Panc1 (cell line): ENCODE data around the gene CDC7. TPM values are rescaled to one million over a fixed set of nuclear protein-coding genes. Genes with fewer than 3 reads are reported as not detected.

Experiments used
- ATAC-seq: fragments of 200-7000 bp; cut with Tn5 transposase; 2 replicates; pipeline ENCODE4 v1.9.1; 2020; ENCODE audit warnings: mild to moderate bottlenecking, moderate library complexity
- BruUV-seq: library from RNA; stranded (reverse); fragments of 400-500 nt; replicated peaks from 2 replicates; lab custom pipeline; 2021; lab: Mats Ljungman, UMichigan
- CTCF ChIA-PET: fragments of 300-600 bp; sonication (Branson Sonifier 250); formaldehyde crosslinking; loops from one replicate; lab custom pipeline; 2022; ENCODE audit warnings: antibody characterized with exemption; lab: Charles Lee
- POLR2A ChIA-PET: fragments of 300-600 bp; sonication (Branson Sonifier 250); formaldehyde crosslinking; loops from one replicate; lab custom pipeline; 2022; ENCODE audit warnings: antibody characterized with exemption; lab: Charles Lee
- DNase-seq: peaks from one replicate; pipeline ENCODE4 v3.0.0-alpha.2; 2010; ENCODE audit warnings: low read depth, low spot score
- H3K27ac ChIP-seq: 2 replicates; pipeline ENCODE4 v1.5.1; 2011; ENCODE audit warnings: mild to moderate bottlenecking, low read length, inconsistent platforms
- H3K27me3 ChIP-seq: fragments of 200-500 bp; sonication (Bioruptor generic); 2 replicates; pipeline ENCODE4 v1.6.0; 2014; ENCODE audit warnings: low read length, inconsistent platforms; ENCODE audit not compliant: control insufficient read depth, insufficient read depth
- H3K36me3 ChIP-seq: fragments of 200-500 bp; sonication (Bioruptor generic); 2 replicates; pipeline ENCODE4 v1.5.1; 2014; ENCODE audit warnings: inconsistent platforms, mild to moderate bottlenecking, low read length, moderate library complexity; ENCODE audit not compliant: control insufficient read depth, insufficient read depth
- H3K4me1 ChIP-seq: 2 replicates; pipeline ENCODE4 v1.5.1; 2011; ENCODE audit warnings: inconsistent platforms, mild to moderate bottlenecking, low read length, moderate library complexity; ENCODE audit not compliant: control insufficient read depth, insufficient read depth
- H3K4me3 ChIP-seq, 2 experiments: 2 replicates each; pipeline ENCODE4 v1.5.1; 2011 to 2012; ENCODE audit warnings: low read depth in 2 of 2, low read length in 2 of 2, mild to moderate bottlenecking in 2 of 2, inconsistent platforms in 1 of 2, moderate library complexity in 1 of 2
- H3K9me3 ChIP-seq: fragments of 200-500 bp; sonication (Bioruptor generic); 2 replicates; pipeline ENCODE4 v1.5.1; 2014; ENCODE audit warnings: low read depth, mild to moderate bottlenecking, inconsistent platforms, low read length, moderate library complexity; ENCODE audit not compliant: control insufficient read depth, insufficient read depth
- POLR2AphosphoS5 ChIP-seq: IDR thresholded peaks from 2 replicates; pipeline ENCODE4 v1.6.1; 2012; ENCODE audit warnings: mild to moderate bottlenecking, low read depth, low read length, moderate library complexity
- REST ChIP-seq, 2 experiments: IDR thresholded peaks; 2 replicates each; pipeline ENCODE4 v1.6.1; 2011 to 2012; ENCODE audit warnings: low read depth in 2 of 2, control low read depth in 1 of 2, low read length in 1 of 2, mild to moderate bottlenecking in 1 of 2, moderate library complexity in 1 of 2; ENCODE audit not compliant: insufficient read depth in 1 of 2
- SIN3A ChIP-seq: IDR thresholded peaks from 2 replicates; pipeline ENCODE4 v1.6.1; 2012; ENCODE audit warnings: low read depth, mild to moderate bottlenecking, low read length, moderate library complexity, borderline replicate concordance; ENCODE audit not compliant: insufficient read depth
- TCF7L2 ChIP-seq: IDR thresholded peaks from 2 replicates; pipeline ENCODE4 v1.6.1; 2011; ENCODE audit warnings: mild to moderate bottlenecking, low read depth, low read length, inconsistent platforms
- in situ Hi-C: cut with HindIII; loops from 2 replicates; pipeline ENCODE4 v1.10.0; 2016; ENCODE audit warnings: low sequenced_read_pairs, low pct_unique_long_range_greater_than_20kb
- intact Hi-C: fragments of 100-400 bp; cut with micrococcal nuclease; formaldehyde crosslinking; loops from one replicate; pipeline ENCODE4 v1.10.0; 2022; ENCODE audit not compliant: unreplicated experiment
- total RNA-seq: library from RNA; stranded (reverse); gene quantifications from one replicate; pipeline ENCODE4 v1.2.1, GENCODE V29; 2021; ENCODE audit not compliant: unreplicated experiment
- TF ChIP-seq, protein P1 (sequence below): fragments of 450-650 bp; IDR thresholded peaks from 2 replicates; pipeline ENCODE4 v1.5.1; 2017; ENCODE audit warnings: mild to moderate bottlenecking

Gene CDC7
- total RNA-seq, 1 experiment from 2014 or later = 30.1 TPM

DNA sequence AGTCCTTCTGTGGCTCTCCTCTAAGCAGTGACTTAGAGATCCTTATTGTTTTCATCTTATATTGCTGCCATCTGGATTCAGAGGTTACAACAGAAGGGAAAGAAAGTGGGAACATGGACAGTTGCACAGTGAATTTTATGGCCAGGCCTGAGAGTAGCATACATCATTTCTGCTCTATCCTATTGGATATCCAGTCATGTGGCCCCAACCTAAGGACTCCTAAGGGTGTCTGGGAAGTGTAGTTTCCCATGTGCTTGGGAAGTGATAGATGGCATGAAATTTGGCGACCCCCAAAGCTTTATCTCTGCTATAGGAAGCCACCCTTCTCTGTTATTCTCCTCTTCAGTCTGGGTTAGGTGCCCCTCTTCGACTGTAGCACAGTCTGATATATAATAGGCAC is 51.9 kb downstream of the CDC7 start:
- ChIA-PET POLR2A (no interaction called here), CTCF (no interaction called here)
- ATAC-seq (no peak), DNase-seq (no peak)
- H3K36me3 ChIP-seq = no peaks in the 10 kb centered on the region
- H3K27ac ChIP-seq = no peak overlapping the region
- in situ Hi-C loops (no loop called here), intact Hi-C loops (no loop called here)
- TF ChIP-seq TCF7L2 (no peak), SIN3A (no peak), POLR2AphosphoS5 (no peak), REST (IDR thresholded peaks at IDR 0.05; ENCODE audit: insufficient read depth in 1 of 2, low read depth in 2 of 2, low read length in 1 of 2) (no peak)
- TF ChIP-seq, protein P1, sequence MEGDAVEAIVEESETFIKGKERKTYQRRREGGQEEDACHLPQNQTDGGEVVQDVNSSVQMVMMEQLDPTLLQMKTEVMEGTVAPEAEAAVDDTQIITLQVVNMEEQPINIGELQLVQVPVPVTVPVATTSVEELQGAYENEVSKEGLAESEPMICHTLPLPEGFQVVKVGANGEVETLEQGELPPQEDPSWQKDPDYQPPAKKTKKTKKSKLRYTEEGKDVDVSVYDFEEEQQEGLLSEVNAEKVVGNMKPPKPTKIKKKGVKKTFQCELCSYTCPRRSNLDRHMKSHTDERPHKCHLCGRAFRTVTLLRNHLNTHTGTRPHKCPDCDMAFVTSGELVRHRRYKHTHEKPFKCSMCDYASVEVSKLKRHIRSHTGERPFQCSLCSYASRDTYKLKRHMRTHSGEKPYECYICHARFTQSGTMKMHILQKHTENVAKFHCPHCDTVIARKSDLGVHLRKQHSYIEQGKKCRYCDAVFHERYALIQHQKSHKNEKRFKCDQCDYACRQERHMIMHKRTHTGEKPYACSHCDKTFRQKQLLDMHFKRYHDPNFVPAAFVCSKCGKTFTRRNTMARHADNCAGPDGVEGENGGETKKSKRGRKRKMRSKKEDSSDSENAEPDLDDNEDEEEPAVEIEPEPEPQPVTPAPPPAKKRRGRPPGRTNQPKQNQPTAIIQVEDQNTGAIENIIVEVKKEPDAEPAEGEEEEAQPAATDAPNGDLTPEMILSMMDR = no peak
- H3K27me3 ChIP-seq = no peaks in the 10 kb centered on the region
- BruUV-seq = no TSS peak
- no peak overlapping the region for H3K4me3 ChIP-seq
- no peaks in the 10 kb centered on the region for H3K9me3 ChIP-seq
- 0 out of 2 replicates have a peak, but pooled peaks cover 3% of the 10 kb centered on the region for H3K4me1 ChIP-seq

- no peak for ATAC-seq
- CTCF ChIA-PET = no interaction called here
- Histone ChIP-seq H3K27ac (no peak overlapping the region), H3K4me1 (0 out of 2 replicates have a peak, but pooled peaks cover 3% of the 10 kb centered on the region), H3K36me3 (no peaks in the 10 kb centered on the region), H3K27me3 (no peaks in the 10 kb centered on the region), H3K9me3 (no peaks in the 10 kb centered on the region), H3K4me3 (no peak overlapping the region)
- TF ChIP-seq SIN3A = no peak
- TF ChIP-seq REST (IDR thresholded peaks at IDR 0.05; ENCODE audit: insufficient read depth in 1 of 2, low read depth in 2 of 2, low read length in 1 of 2) = no peak
- TF ChIP-seq TCF7L2 = no peak
- TF ChIP-seq, protein P1 = no peak
- no peak for TF ChIP-seq POLR2AphosphoS5
- POLR2A ChIA-PET = no interaction called here
- in situ Hi-C loops (no loop called here), intact Hi-C loops (no loop called here)
- no peak for DNase-seq
- BruUV-seq = no TSS peak
Measured at GRCh38 chr1:91553177-91553591, 52.5 kb downstream of the CDC7 start.
